ENCODE data around the gene FBXO9. TPM values are rescaled to one million over a fixed set of nuclear protein-coding genes. Genes with fewer than 3 reads are reported as not detected.

Gene FBXO9
- total and polyA plus RNA-seq, 4 donors: 36.8 to 79.1 (median 51.2) TPM

- DNase-seq (ENCODE audit: low spot score): no peak
- H3K9me3 ChIP-seq (ENCODE audit: control insufficient read depth in 4 of 4, low read length in 3 of 4): no peaks in the 10 kb centered on the region
- no peak overlapping the region for H3K4me3 ChIP-seq (ENCODE audit: low read depth in 1 of 3, low read length in 3 of 3)
- no peak overlapping the region for H3K27ac ChIP-seq (ENCODE audit: low read depth in 1 of 2, low read length in 2 of 2)
- H3K27me3 ChIP-seq (ENCODE audit: control insufficient read depth in 4 of 4, insufficient read depth in 4 of 4, low read length in 3 of 4): no peaks in the 10 kb centered on the region
- H3K4me1 ChIP-seq (ENCODE audit: control insufficient read depth in 4 of 4, insufficient read depth in 4 of 4, low read length in 3 of 4): no peaks in the 10 kb centered on the region
- no peak for TF ChIP-seq HNF4A (conservative IDR thresholded peaks at IDR 0.05)
- TF ChIP-seq MAX (IDR thresholded peaks at IDR 0.05): no peak
- no peak for TF ChIP-seq NR2F2 (IDR thresholded peaks at IDR 0.05)
- TF ChIP-seq JUND (IDR thresholded peaks at IDR 0.05): no peak
- no peak for TF ChIP-seq SP1 (IDR thresholded peaks at IDR 0.05)
- TF ChIP-seq RAD21 (IDR thresholded peaks at IDR 0.05): no peak
- no peak for TF ChIP-seq REST (IDR thresholded peaks at IDR 0.05)
- no peak for TF ChIP-seq RXRA (IDR thresholded peaks at IDR 0.05)
- TF ChIP-seq ATF3 (IDR thresholded peaks at IDR 0.05): no peak
- TF ChIP-seq CTCF (IDR thresholded peaks at IDR 0.05; ENCODE audit: low read depth, low read length, missing input control): no peak
- no peak for TF ChIP-seq ZBTB33 (IDR thresholded peaks at IDR 0.05)
- no peak for TF ChIP-seq EGR1 (IDR thresholded peaks at IDR 0.05; ENCODE audit: low read depth in 2 of 2)
- TF ChIP-seq FOXA2 (IDR thresholded peaks at IDR 0.05): no peak
- TF ChIP-seq FOXA1 (IDR thresholded peaks at IDR 0.05): no peak
- TF ChIP-seq YY1 (IDR thresholded peaks at IDR 0.05): no peak
- TF ChIP-seq GABPA (IDR thresholded peaks at IDR 0.05 in 1 of 2, conservative IDR thresholded peaks at IDR 0.05 in 1 of 2): no peak
- H3K9ac ChIP-seq (ENCODE audit: low read depth in 1 of 2, low read length in 2 of 2): no peak overlapping the region
- 95% methylated on average over 3 of the region's 3 CpGs for whole genome bisulfite sequencing
- no peaks in the 10 kb centered on the region for H3K36me3 ChIP-seq (ENCODE audit: control insufficient read depth in 4 of 4, insufficient read depth in 3 of 4, low read depth in 1 of 4, low read length in 3 of 4)
These were observed 70.9 kb downstream of the FBXO9 start for GRCh38 chr6:53136000-53136609.
